ENCODE data around the gene WDFY4. TPM values are rescaled to one million over a fixed set of nuclear protein-coding genes. Genes with fewer than 3 reads are reported as not detected.

Gene WDFY4
- total and polyA plus RNA-seq, 9 of the 15 experiments (the other 6 are each of a cell fraction or from before 2014, with no cell fraction given): 0.01 to 0.02 (median 0.01) TPM; not detected in 6

- Histone ChIP-seq H3K27me3 (ENCODE audit: control insufficient read depth in 2 of 2, insufficient read depth in 2 of 2, low read length in 2 of 2) (peaks cover 2 to 11% of the 10 kb centered on the region in 2 experiments; a peak in 2 of 5 replicates), H3K4me3 (no peak overlapping the region), H3K27ac (ENCODE audit: extremely low read depth, low read depth, low read length) (no peak overlapping the region), H3K79me2 (ENCODE audit: control insufficient read depth, insufficient read depth, low read length) (no peaks in the 10 kb centered on the region), H3K9me3 (replicated peaks; ENCODE audit: control insufficient read depth, insufficient read depth, low read depth, low read length) (no peaks in the 10 kb centered on the region), H3K36me3 (ENCODE audit: control insufficient read depth, insufficient read depth, low read length) (no peaks in the 10 kb centered on the region), H3K9me1 (ENCODE audit: control insufficient read depth, insufficient read depth, low read length) (no peaks in the 10 kb centered on the region), H2AFZ (ENCODE audit: low read depth, low read length) (no peak overlapping the region), H3K4me2 (ENCODE audit: insufficient read depth, low read length) (no peak overlapping the region), H3K4me1 (replicated peaks in 1 of 2; ENCODE audit: control insufficient read depth in 2 of 2, insufficient read depth in 2 of 2, low read length in 2 of 2) (peaks cover 16% of the 10 kb centered on the region in 2 experiments; a peak in 4 of 5 replicates), H3K9ac (ENCODE audit: insufficient read depth in 1 of 2, low read depth in 2 of 2, low read length in 2 of 2) (no peak overlapping the region), H4K20me1 (replicated peaks; ENCODE audit: control insufficient read depth, insufficient read depth, low read length) (0 out of 2 replicates have a peak, but pooled peaks cover 3% of the 10 kb centered on the region)
- no peak for ATAC-seq
- 15% methylated on average over 11 of the region's 11 CpGs for WGBS (ENCODE audit: insufficient coverage, low coverage, missing lambda C conversion rate)
- TF ChIP-seq ILF3 (IDR thresholded peaks at IDR 0.05; ENCODE audit: borderline replicate concordance) (no peak), POLR2G (IDR thresholded peaks at IDR 0.05; ENCODE audit: low read depth, low read length) (0 out of 2 replicates have a peak, but pooled peaks have one; percentile 31)
- ChIA-PET CTCF (ENCODE audit: low intra/inter-chr PET ratio) (no interaction called here), POLR2A (no interaction called here)
- intact Hi-C loops (cut with micrococcal nuclease) (no loop called here), in situ Hi-C loops (cut with MboI) (no loop called here)
- BruUV-seq (replicated peaks): no TSS peak
- no peak for FAIRE-seq
- no peak for DNase-seq (ENCODE audit: extremely low read depth in 1 of 4, low spot score in 3 of 4)
Observed at GRCh38 chr10:49011756-49012155, 327.1 kb downstream of the WDFY4 start.

- TF ChIP-seq, protein P1, sequence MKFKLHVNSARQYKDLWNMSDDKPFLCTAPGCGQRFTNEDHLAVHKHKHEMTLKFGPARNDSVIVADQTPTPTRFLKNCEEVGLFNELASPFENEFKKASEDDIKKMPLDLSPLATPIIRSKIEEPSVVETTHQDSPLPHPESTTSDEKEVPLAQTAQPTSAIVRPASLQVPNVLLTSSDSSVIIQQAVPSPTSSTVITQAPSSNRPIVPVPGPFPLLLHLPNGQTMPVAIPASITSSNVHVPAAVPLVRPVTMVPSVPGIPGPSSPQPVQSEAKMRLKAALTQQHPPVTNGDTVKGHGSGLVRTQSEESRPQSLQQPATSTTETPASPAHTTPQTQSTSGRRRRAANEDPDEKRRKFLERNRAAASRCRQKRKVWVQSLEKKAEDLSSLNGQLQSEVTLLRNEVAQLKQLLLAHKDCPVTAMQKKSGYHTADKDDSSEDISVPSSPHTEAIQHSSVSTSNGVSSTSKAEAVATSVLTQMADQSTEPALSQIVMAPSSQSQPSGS (CRISPR knock-in tag; IDR thresholded peaks at IDR 0.05): no peak
- TF ChIP-seq, protein P2, sequence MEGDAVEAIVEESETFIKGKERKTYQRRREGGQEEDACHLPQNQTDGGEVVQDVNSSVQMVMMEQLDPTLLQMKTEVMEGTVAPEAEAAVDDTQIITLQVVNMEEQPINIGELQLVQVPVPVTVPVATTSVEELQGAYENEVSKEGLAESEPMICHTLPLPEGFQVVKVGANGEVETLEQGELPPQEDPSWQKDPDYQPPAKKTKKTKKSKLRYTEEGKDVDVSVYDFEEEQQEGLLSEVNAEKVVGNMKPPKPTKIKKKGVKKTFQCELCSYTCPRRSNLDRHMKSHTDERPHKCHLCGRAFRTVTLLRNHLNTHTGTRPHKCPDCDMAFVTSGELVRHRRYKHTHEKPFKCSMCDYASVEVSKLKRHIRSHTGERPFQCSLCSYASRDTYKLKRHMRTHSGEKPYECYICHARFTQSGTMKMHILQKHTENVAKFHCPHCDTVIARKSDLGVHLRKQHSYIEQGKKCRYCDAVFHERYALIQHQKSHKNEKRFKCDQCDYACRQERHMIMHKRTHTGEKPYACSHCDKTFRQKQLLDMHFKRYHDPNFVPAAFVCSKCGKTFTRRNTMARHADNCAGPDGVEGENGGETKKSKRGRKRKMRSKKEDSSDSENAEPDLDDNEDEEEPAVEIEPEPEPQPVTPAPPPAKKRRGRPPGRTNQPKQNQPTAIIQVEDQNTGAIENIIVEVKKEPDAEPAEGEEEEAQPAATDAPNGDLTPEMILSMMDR (IDR thresholded peaks at IDR 0.05 in 2 of 3, conservative IDR thresholded peaks at IDR 0.05 in 1 of 3; ENCODE audit: insufficient read depth in 2 of 3, low read depth in 1 of 3, low read length in 3 of 3): peak; percentile 11 to 48 (median 17); a peak in 2 of 6 replicates
- TF ChIP-seq POU5F1 (IDR thresholded peaks at IDR 0.05; ENCODE audit: borderline replicate concordance, low read depth, low read length, partially characterized antibody): no peak
- TF ChIP-seq GTF2A2 (tag; IDR thresholded peaks at IDR 0.05): no peak
- no peak for FAIRE-seq
Observed at GRCh38 chr10:49012603-49013002, 327.9 kb downstream of the WDFY4 start.

More at GRCh38 chr10:49012603-49013002, 327.9 kb downstream of the WDFY4 start:
- Histone ChIP-seq H3K4me1 (replicated peaks in 1 of 2; ENCODE audit: control insufficient read depth in 2 of 2, insufficient read depth in 2 of 2, low read length in 2 of 2) (peaks cover 16% of the 10 kb centered on the region in 2 experiments; a peak in 4 of 5 replicates), H3K27me3 (ENCODE audit: control insufficient read depth in 2 of 2, insufficient read depth in 2 of 2, low read length in 2 of 2) (peaks cover 2 to 11% of the 10 kb centered on the region in 2 experiments; a peak in 2 of 5 replicates), H4K20me1 (replicated peaks; ENCODE audit: control insufficient read depth, insufficient read depth, low read length) (0 out of 2 replicates have a peak, but pooled peaks cover 3% of the 10 kb centered on the region), H3K27ac (ENCODE audit: extremely low read depth, low read depth, low read length) (no peak overlapping the region), H3K9me1 (ENCODE audit: control insufficient read depth, insufficient read depth, low read length) (no peaks in the 10 kb centered on the region), H3K9ac (ENCODE audit: insufficient read depth in 1 of 2, low read depth in 2 of 2, low read length in 2 of 2) (no peak overlapping the region), H3K4me3 (no peak overlapping the region), H2AFZ (ENCODE audit: low read depth, low read length) (no peak overlapping the region), H3K79me2 (ENCODE audit: control insufficient read depth, insufficient read depth, low read length) (no peaks in the 10 kb centered on the region), H3K4me2 (ENCODE audit: insufficient read depth, low read length) (no peak overlapping the region), H3K9me3 (replicated peaks; ENCODE audit: control insufficient read depth, insufficient read depth, low read depth, low read length) (no peaks in the 10 kb centered on the region), H3K36me3 (ENCODE audit: control insufficient read depth, insufficient read depth, low read length) (no peaks in the 10 kb centered on the region)
- DNase-seq (ENCODE audit: extremely low read depth in 1 of 4, low spot score in 3 of 4) (peak in 1 of 4 experiments; percentile 29), ATAC-seq (peak; percentile 34)
- 7% methylated on average over 4 of the region's 4 CpGs for WGBS (ENCODE audit: insufficient coverage, low coverage, missing lambda C conversion rate)
- ChIA-PET POLR2A (interaction anchor here (0.6 to 1.0 kb wide), 2 partner anchors 13 to 163 kb away, joined by 3 to 5 read pairs; no protein-coding TSS in a partner anchor), CTCF (ENCODE audit: low intra/inter-chr PET ratio) (no interaction called here)
- intact Hi-C loops (cut with micrococcal nuclease) (no loop called here), in situ Hi-C loops (cut with MboI) (no loop called here)
- BruUV-seq (replicated peaks): no TSS peak
